Fibroblast of pulmonary artery (primary cell): ENCODE measurements around the gene FAM171A1.

Source experiments
- DNase-seq: peaks from one replicate; pipeline ENCODE4 v3.0.0-alpha.2; 2010; ENCODE audit warnings: low read depth
- H3K4me3 ChIP-seq: replicated peaks from 2 replicates; pipeline ENCODE4 v1.5.1; 2011; ENCODE audit warnings: low read depth, mild to moderate bottlenecking, control low read depth, low read length, moderate library complexity
- CTCF ChIP-seq: IDR thresholded peaks from 2 replicates; pipeline ENCODE4 v1.5.1; 2011; ENCODE audit warnings: mild to moderate bottlenecking, control low read depth, low read length, inconsistent platforms; ENCODE audit errors: missing control alignments

Gene FAM171A1

DNA sequence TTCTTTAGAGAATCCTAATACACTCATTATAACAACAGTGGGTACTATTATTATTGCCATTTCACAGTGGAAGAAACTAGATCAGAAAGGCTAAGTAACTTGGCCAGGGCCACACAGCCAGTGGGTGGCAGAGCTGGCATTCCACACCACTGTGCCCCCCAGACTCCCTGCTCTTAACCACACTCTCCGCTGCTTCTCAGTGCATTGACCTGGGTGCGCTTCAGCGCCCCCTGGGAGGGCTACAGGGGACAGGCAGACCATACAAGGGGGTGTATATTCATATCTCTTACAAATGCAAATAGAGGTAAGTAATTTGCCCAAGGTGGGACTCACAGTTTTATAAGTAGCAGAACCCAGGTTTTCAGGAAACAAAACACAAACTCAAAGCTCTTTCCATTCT, 125.6 kb downstream of the FAM171A1 start:
- no peak overlapping the region for H3K4me3 ChIP-seq
- DNase-seq: no peak
- TF ChIP-seq CTCF: peak; percentile 39

DNA sequence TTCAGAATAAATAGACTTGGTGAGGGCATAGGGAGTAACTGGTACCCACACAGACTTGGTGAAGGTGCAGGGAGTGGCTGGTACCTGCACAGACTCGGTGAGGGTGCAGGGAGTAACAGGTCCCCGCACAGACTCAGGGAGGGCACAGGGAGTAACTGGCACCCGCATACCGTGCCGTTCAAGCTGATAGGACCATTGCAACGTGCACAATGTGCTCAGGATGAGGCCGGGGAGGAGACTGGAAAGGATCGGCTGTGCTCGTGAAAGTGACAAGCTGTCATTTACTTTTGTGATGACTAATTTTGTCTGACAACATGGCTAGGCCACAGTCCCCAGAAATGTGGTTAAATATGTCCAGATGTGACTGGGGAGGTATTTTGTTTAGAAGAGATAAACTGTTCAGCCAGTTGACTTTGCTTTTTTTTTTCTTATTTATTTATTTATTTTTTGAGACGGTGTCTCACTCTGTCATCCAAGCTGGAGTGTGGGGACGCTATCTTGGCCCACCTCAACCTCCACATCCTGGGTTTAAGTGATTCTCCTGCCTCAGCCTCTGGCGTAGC, 126.4 kb downstream of the FAM171A1 start:
- DNase-seq: no peak
- no peak overlapping the region for H3K4me3 ChIP-seq
- TF ChIP-seq CTCF: no peak

GRCh38 chr10:15242261-15242840, 128.7 kb downstream of the FAM171A1 start:
- TF ChIP-seq CTCF: no peak
- no peak for DNase-seq
- H3K4me3 ChIP-seq: no peak overlapping the region

DNA sequence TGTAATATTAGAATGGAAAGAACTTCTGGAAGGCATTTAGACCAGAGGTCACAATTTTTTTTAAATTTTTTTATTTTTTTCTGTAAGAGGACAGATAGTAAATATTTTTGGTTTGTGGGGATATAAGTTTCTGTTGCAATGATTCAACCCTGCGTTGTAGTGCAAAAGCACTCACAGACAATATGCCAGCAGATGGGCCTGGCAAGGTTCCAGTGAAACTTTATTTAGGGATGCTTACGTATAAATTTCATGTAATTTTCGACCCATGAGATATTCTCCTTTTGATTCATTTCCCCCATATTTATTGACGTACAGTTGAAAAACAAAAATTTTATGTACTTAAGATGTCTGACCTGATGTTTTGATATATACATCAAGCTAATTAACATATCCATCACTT, 129.8 kb downstream of the FAM171A1 start:
- no peak for DNase-seq
- H3K4me3 ChIP-seq: no peak overlapping the region
- TF ChIP-seq CTCF: no peak

GRCh38 chr10:15238555-15239335, 132.3 kb downstream of the FAM171A1 start:
- TF ChIP-seq CTCF: no peak
- H3K4me3 ChIP-seq: no peak overlapping the region
- DNase-seq: peak; percentile 28

- H3K4me3 ChIP-seq: no peak overlapping the region
- peak; percentile 79 for DNase-seq
- TF ChIP-seq CTCF: no peak
These were observed 133.7 kb downstream of the FAM171A1 start for GRCh38 chr10:15237351-15237750.
